ENCODE measurements around the gene NEDD4L.

- TF ChIP-seq POLR2A (IDR thresholded peaks at IDR 0.05) (no peak), CTCF (IDR thresholded peaks at IDR 0.05) (no peak)
These were observed 168.2 kb downstream of the NEDD4L start for GRCh38 chr18:58212274-58212673.

Data from testis (tissue), 2 donors.